ENCODE data around the gene PRKCI. TPM values are rescaled to one million over a fixed set of nuclear protein-coding genes. Genes with fewer than 3 reads are reported as not detected.
"Not testable (repeated sequence)": the region's sequence is repeated elsewhere in the genome, so short reads cannot be mapped to it uniquely, and the experiment has no call there.

PRKCI gene
- total and polyA plus RNA-seq, 4 donors: 3.2 to 12.7 (median 8.7) TPM

DNA sequence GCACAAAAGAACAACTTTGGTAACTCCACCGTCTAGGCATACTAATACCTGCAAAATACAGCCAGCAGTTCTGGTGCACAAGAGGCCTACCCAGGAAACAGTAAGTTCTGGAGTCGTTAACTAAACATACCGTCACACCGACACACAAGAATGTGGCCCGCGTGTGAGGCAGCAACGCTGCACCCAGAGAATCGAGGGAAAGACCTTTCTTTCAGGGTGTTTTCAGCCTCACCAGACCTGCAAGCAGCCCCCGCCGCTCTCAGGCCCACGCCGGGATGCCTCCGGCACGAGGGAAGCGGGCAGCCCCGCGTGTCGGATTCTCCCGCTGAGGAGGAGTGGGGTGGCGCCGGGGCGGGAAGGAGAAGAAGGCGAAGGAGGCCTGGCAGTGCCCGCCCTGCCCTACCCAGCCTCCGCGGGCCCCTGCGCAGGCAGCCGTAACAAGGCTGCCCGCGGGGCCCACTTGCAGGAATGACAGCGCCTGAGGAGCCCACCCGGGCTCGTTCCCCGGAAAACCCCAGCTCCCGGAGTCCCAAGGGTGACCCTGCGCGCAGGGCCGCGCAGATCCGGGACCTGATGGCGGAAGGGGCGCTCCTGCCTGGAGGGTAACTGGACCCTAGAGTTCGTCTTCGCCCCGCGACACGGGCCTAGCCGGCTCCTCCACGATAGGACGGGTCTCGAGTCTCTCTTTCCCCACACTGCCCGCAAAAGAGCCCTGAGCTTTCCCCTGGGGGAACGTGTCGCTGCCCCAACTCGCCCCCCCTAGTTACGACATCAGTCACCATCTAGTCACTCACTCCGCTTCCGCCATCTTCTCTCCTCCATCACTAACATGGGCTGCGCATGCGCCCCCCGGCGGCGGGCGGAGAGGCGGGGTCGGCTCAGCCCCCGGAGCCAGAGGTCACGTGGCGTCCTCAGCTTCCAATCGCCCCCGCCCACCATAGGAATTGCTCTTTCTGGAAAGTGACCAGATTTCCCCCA lies 41.0 kb upstream of the PRKCI start, which contains the start of gene PHC3 (continued):
- TF ChIP-seq, protein P1, sequence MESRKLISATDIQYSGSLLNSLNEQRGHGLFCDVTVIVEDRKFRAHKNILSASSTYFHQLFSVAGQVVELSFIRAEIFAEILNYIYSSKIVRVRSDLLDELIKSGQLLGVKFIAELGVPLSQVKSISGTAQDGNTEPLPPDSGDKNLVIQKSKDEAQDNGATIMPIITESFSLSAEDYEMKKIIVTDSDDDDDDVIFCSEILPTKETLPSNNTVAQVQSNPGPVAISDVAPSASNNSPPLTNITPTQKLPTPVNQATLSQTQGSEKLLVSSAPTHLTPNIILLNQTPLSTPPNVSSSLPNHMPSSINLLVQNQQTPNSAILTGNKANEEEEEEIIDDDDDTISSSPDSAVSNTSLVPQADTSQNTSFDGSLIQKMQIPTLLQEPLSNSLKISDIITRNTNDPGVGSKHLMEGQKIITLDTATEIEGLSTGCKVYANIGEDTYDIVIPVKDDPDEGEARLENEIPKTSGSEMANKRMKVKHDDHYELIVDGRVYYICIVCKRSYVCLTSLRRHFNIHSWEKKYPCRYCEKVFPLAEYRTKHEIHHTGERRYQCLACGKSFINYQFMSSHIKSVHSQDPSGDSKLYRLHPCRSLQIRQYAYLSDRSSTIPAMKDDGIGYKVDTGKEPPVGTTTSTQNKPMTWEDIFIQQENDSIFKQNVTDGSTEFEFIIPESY (IDR thresholded peaks at IDR 0.05): no peak
- TF ChIP-seq RAD21 (IDR thresholded peaks at IDR 0.05) (no peak), TAF1 (conservative IDR thresholded peaks at IDR 0.05) (no peak), JUND (IDR thresholded peaks at IDR 0.05) (no peak)

DNA sequence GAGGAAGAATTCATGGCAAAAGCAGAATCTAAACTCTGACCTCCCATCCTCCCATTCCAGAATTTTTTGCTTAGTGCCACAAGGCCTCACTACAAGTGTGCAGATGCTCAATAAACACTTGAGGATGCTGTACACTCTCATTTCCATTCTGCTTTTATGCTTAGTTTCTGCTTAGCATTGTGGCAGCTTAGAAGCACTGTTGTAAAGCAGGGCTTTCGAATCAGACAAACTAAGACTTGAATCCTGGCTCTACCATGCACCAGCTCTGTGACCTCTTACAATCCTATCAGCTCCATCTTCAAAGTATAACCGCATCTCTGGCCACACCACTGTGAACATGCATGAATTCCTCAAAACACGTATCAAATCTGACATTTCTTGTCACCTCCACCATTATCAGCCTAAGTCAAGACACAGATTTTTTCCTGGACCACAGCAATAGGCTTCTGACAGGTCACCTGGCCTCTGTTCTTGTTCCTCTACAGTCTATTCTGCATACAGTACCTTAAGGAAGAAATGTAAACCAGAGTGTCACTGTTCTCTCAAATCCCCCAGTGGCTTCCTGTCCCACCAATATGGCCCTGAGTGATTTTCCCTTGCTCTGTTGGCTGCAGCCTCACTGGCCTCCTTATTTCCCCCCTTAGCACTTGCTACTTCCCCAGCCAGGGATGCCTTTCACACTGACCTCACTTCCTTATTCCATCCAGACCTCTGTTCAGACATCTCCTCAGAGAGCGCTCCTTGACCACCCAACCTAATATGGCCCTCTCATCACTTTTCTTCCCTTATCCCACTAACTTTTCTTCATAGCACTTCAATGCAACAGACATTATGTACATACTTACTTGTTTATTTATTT lies 32.6 kb upstream of the PRKCI start:
- DNase-seq (ENCODE audit: low spot score): no peak
- Histone ChIP-seq H3K9me3 (ENCODE audit: control insufficient read depth in 4 of 4, low read length in 3 of 4) (no peaks in the 10 kb centered on the region), H3K4me3 (ENCODE audit: low read depth in 1 of 3, low read length in 3 of 3) (no peak overlapping the region), H3K27me3 (ENCODE audit: control insufficient read depth in 4 of 4, insufficient read depth in 4 of 4, low read length in 3 of 4) (no peaks in the 10 kb centered on the region), H3K27ac (ENCODE audit: low read depth in 1 of 2, low read length in 2 of 2) (no peak overlapping the region), H3K9ac (ENCODE audit: low read depth in 1 of 2, low read length in 2 of 2) (no peak overlapping the region), H3K36me3 (ENCODE audit: control insufficient read depth in 4 of 4, insufficient read depth in 3 of 4, low read depth in 1 of 4, low read length in 3 of 4) (no peaks in the 10 kb centered on the region), H3K4me1 (ENCODE audit: control insufficient read depth in 4 of 4, insufficient read depth in 4 of 4, low read length in 3 of 4) (peaks cover 0 to 4% (median 2%) of the 10 kb centered on the region in 4 donors)
- WGBS: 90% methylated on average over 4 of the region's 4 CpGs
- TF ChIP-seq HNF4G (IDR thresholded peaks at IDR 0.05) (no peak), EGR1 (IDR thresholded peaks at IDR 0.05; ENCODE audit: low read depth in 2 of 2) (no peak), GABPA (IDR thresholded peaks at IDR 0.05 in 1 of 2, conservative IDR thresholded peaks at IDR 0.05 in 1 of 2) (no peak), TAF1 (conservative IDR thresholded peaks at IDR 0.05) (no peak), SP1 (IDR thresholded peaks at IDR 0.05) (no peak), RAD21 (IDR thresholded peaks at IDR 0.05) (no peak), NR2F2 (IDR thresholded peaks at IDR 0.05) (no peak), FOXA1 (IDR thresholded peaks at IDR 0.05) (no peak), HNF4A (conservative IDR thresholded peaks at IDR 0.05) (no peak), FOXA2 (IDR thresholded peaks at IDR 0.05) (no peak), RXRA (IDR thresholded peaks at IDR 0.05) (no peak), YY1 (IDR thresholded peaks at IDR 0.05) (no peak), JUND (IDR thresholded peaks at IDR 0.05) (no peak)
- TF ChIP-seq, protein P2, sequence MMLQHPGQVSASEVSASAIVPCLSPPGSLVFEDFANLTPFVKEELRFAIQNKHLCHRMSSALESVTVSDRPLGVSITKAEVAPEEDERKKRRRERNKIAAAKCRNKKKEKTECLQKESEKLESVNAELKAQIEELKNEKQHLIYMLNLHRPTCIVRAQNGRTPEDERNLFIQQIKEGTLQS (IDR thresholded peaks at IDR 0.05): no peak
- TF ChIP-seq, protein P1 (IDR thresholded peaks at IDR 0.05): no peak
- TF ChIP-seq, protein P3, sequence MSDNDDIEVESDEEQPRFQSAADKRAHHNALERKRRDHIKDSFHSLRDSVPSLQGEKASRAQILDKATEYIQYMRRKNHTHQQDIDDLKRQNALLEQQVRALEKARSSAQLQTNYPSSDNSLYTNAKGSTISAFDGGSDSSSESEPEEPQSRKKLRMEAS (IDR thresholded peaks at IDR 0.05): no peak
- TF ChIP-seq, protein P4, sequence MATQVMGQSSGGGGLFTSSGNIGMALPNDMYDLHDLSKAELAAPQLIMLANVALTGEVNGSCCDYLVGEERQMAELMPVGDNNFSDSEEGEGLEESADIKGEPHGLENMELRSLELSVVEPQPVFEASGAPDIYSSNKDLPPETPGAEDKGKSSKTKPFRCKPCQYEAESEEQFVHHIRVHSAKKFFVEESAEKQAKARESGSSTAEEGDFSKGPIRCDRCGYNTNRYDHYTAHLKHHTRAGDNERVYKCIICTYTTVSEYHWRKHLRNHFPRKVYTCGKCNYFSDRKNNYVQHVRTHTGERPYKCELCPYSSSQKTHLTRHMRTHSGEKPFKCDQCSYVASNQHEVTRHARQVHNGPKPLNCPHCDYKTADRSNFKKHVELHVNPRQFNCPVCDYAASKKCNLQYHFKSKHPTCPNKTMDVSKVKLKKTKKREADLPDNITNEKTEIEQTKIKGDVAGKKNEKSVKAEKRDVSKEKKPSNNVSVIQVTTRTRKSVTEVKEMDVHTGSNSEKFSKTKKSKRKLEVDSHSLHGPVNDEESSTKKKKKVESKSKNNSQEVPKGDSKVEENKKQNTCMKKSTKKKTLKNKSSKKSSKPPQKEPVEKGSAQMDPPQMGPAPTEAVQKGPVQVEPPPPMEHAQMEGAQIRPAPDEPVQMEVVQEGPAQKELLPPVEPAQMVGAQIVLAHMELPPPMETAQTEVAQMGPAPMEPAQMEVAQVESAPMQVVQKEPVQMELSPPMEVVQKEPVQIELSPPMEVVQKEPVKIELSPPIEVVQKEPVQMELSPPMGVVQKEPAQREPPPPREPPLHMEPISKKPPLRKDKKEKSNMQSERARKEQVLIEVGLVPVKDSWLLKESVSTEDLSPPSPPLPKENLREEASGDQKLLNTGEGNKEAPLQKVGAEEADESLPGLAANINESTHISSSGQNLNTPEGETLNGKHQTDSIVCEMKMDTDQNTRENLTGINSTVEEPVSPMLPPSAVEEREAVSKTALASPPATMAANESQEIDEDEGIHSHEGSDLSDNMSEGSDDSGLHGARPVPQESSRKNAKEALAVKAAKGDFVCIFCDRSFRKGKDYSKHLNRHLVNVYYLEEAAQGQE (IDR thresholded peaks at IDR 0.05): no peak
- TF ChIP-seq, protein P5, sequence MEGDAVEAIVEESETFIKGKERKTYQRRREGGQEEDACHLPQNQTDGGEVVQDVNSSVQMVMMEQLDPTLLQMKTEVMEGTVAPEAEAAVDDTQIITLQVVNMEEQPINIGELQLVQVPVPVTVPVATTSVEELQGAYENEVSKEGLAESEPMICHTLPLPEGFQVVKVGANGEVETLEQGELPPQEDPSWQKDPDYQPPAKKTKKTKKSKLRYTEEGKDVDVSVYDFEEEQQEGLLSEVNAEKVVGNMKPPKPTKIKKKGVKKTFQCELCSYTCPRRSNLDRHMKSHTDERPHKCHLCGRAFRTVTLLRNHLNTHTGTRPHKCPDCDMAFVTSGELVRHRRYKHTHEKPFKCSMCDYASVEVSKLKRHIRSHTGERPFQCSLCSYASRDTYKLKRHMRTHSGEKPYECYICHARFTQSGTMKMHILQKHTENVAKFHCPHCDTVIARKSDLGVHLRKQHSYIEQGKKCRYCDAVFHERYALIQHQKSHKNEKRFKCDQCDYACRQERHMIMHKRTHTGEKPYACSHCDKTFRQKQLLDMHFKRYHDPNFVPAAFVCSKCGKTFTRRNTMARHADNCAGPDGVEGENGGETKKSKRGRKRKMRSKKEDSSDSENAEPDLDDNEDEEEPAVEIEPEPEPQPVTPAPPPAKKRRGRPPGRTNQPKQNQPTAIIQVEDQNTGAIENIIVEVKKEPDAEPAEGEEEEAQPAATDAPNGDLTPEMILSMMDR (IDR thresholded peaks at IDR 0.05; ENCODE audit: low read depth, low read length, missing input control): no peak

DNA sequence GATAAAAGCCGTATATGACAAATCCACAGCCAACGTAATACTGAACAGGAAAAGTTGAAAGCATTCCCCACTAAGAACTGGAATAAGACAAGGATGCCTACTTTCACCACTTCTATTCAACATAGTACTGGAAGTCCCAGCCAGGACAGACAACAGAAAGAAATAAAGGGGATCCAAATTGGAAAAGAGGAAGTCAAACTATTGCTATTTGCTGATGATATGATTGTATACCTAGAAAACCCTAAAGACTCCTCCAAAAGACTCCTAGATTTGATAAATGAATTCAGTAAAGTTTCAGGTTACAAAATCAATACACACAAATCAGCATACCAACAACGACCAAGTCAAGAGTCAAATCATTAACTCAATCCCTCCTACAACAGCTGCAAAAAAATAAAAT lies 26.5 kb upstream of the PRKCI start:
- not testable (repeated sequence) for H3K9me3 ChIP-seq (ENCODE audit: control insufficient read depth in 4 of 4, low read length in 3 of 4); H3K36me3 ChIP-seq (ENCODE audit: control insufficient read depth in 4 of 4, insufficient read depth in 3 of 4, low read depth in 1 of 4, low read length in 3 of 4); H3K27ac ChIP-seq (ENCODE audit: low read depth in 1 of 2, low read length in 2 of 2); H3K4me1 ChIP-seq (ENCODE audit: control insufficient read depth in 4 of 4, insufficient read depth in 4 of 4, low read length in 3 of 4); H3K9ac ChIP-seq (ENCODE audit: low read depth in 1 of 2, low read length in 2 of 2); H3K27me3 ChIP-seq (ENCODE audit: control insufficient read depth in 4 of 4, insufficient read depth in 4 of 4, low read length in 3 of 4); H3K4me3 ChIP-seq (ENCODE audit: low read depth in 1 of 3, low read length in 3 of 3); DNase-seq (ENCODE audit: low spot score)
- 73% methylated on average over 3 of the region's 3 CpGs for WGBS
